ENCODE measurements around the gene CARTPT.

Gene CARTPT

DNA sequence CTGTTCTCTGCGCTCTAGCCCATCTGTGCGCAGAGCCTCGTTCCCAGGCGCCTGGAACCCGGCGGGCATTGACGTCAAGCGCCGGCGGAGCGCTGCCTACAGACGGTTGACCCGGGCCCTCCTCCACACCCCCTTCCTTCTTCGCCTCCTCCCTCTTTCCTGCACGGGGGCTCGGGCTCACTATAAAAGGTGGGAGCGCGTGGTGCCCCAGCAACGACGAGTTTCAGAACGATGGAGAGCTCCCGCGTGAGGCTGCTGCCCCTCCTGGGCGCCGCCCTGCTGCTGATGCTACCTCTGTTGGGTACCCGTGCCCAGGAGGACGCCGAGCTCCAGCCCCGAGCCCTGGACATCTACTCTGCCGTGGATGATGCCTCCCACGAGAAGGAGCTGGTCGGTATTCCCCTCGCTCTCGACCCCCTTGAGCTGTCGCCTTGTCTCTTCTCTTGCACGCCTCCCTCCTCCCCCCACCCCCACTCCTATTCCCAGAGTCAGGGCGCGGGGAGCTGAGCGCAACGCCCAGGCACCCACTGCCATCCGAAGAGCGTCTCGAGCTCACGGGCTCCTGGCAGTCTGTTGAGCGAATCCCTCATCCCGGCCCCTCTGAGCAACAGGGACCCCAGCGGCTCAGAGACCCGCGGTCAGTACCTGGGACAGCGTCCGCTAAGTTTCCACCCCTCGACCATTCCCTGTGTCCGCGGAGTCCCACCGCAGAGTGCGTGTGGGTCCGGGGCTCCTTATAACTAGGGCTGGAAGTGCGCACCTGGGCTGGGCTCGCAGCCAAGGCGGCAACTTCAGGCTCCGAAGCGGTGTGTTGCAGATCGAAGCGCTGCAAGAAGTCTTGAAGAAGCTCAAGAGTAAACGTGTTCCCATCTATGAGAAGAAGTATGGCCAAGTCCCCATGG is at the start of gene CARTPT:
TSS of gene CARTPT (plus strand) at position 213 of the 902 bp plus-strand sequence. CDS start at position 232, 19 bp downstream.
- DNase-seq, result no peak

- DNase-seq, result no peak
These were observed 41.1 kb upstream of the CARTPT start for GRCh38 chr5:71677977-71678376.

DNA sequence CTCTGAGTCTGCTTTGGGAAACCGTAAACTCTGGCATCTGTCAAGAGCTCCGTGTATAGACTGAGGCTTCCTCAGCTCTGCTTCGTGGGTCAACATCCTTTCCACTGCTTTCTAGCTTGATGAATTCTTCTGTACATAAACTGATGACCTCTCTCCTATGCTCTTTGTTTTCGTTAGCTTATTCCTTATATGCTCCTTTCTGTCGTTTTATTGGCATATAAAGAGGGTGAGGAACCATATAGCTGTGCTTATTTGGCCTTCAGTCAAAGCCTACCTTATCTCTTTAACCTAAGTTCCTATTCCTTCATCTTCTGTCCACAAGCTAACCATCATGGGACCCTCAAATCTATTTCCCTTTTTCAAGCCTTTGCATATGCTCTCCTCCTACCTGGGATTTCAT is 39.4 kb upstream of the CARTPT start:
- DNase-seq, result no peak

DNA sequence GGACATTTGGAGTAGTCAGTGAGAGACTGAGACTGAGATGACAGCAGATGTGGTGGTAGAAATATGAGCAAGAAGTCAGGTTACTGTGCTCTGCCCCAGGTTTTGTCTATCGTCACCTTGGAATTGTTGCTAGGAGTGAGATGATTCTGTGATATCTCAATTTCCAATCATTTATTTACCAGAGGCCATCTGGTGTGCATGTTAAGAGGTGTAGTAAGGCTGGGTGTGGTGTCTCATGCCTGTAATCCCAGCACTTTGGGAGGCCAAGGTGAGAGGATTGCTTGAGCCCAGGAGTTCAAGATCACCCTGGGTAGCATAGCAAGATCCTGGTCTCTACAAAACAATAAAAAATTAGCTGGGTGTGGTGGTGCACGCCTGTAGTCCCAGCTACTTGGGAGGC is 38.6 kb upstream of the CARTPT start:
- DNase-seq, result no peak

GRCh38 chr5:71681296-71681695 is 37.8 kb upstream of the CARTPT start:
- no peak for DNase-seq

- no peak for DNase-seq
These were observed 34.8 kb upstream of the CARTPT start for GRCh38 chr5:71684309-71684708.

GRCh38 chr5:71693828-71694427 is 25.1 kb upstream of the CARTPT start:
- DNase-seq, result no peak

DNA sequence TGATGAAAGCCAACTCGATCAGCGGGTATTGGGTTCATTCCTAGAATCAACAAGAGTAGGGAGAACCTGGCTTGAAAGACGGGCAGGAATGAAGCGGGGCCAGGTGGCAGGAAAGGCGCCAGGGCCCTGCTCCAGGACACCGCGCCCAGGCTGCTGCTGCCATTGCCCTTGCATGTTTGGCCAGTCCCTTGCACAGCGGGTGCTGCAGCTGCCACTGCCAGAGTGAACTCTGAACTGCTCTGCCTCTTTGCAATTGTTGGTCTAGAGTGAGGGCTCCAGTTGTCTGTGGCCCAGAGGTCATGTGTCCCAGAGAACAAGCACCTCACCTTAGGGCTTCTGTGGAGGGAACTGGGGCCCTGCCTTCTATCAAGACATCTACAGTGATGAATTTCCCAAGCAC is 24.0 kb upstream of the CARTPT start:
- no peak for DNase-seq

GRCh38 chr5:71695595-71695994 is 23.5 kb upstream of the CARTPT start:
- no peak for DNase-seq

GRCh38 chr5:71697967-71698366 is 21.1 kb upstream of the CARTPT start:
- DNase-seq, result no peak

GRCh38 chr5:71699233-71699632 is 19.8 kb upstream of the CARTPT start:
- DNase-seq, result no peak

DNA sequence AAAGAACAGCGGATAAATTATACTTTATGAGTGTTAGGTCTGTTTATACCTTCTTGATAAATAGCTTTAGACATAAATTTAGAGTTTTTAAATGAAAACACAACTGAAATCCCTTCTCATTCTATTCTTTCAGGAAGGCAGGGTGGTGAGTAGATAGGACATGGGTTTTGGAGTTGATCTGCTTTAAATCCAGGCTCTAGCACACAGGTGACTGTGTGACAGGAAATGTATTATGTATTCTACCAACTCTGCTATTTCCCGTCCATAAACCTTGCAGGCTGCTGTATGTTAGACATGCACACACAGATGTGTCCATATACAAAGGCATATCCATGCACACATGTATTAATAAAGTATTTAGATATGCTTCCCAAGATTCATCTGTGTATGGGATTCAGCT is 19.3 kb upstream of the CARTPT start:
- no peak for DNase-seq

- DNase-seq, result no peak
These were observed 18.3 kb upstream of the CARTPT start for GRCh38 chr5:71700803-71701202.

GRCh38 chr5:71701407-71701806 is 17.7 kb upstream of the CARTPT start:
- DNase-seq, result no peak

DNA sequence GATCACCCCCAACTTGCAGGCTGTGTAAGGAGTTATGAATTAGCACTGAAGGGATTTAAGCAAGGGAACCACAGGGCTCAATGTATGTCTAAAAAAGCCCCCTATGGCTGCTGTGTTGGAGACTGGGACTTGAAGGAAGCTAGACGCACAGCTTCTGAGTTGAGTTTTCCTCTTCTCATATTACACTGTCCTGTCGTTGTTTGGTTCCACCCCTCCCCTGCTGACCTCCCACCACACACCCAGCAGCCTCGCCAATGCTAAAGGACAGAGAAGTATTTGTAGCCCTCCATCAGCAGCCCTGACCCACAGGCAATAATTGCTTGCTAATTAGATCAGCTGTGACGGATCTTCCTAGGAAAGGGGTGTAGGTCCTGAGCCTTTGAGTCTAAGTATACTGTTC is 15.1 kb upstream of the CARTPT start:
- DNase-seq, result no peak

- DNase-seq, result no peak
These were observed 13.7 kb upstream of the CARTPT start for GRCh38 chr5:71705421-71705820.

DNA sequence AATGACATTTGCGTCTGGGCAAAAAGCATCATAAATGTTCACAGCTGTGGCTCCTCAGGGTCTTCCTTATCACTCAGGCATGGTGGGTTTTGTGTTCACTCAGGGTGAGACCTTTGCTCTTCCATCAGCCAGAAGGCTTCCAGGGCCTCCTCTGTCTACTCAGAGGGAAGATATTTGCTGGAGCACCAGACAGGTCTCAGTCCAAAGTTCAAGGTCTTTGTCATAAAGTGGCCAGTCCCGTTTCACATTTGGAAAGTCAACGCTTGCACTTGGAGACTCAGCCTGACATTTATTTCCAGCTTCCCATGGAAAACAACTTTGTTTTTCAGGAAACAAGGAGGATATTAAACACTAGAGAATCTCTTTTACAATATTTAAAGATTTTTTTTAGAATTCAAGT is 12.2 kb upstream of the CARTPT start:
- DNase-seq, result no peak

DNA sequence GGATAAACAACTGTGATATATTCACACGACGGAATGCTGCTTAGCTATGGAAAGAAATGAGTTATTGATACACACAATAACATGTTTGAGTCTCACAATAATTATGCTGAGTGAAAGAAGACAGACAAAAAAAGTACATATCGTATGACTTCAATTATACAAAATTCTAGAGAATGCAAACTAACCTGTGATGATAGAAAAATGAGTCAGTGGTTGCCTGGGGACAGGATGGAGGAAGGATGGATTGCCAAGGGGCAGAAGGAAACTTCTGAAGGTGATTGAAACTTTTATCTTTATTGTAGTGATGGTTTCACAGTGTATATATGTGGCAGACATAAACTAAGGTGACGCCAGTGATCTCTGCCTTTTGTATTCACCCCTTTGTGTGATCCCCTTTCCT is 7.5 kb upstream of the CARTPT start:
- DNase-seq, result no peak

GRCh38 chr5:71714911-71715310 is 4.2 kb upstream of the CARTPT start:
- no peak for DNase-seq

GRCh38 chr5:71727978-71728377 is 8.9 kb downstream of the CARTPT start:
- no peak for DNase-seq

DNA sequence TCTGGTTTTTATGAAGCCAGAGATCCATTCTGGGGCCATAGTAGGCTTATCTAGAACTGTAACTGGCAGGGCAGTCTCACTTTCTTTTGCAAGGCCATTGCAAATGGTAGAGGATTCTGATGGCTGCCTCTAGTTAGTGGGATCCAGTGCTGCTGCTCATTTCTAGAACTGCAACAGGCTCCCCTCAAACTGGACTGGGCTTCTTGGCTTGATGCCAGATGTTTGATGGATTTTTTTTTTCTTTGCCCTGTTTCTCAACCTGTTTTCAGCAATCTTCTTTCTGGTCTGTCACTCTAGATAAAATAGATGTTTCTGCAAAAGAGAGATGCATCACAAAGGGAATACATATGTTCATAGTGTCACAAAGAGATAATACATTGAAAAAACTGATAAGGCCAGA is 11.9 kb downstream of the CARTPT start:
- DNase-seq, result no peak

GRCh38 chr5:71732011-71732410 is 12.9 kb downstream of the CARTPT start:
- DNase-seq, result no peak

- no peak for DNase-seq
These were observed 15.1 kb downstream of the CARTPT start for GRCh38 chr5:71734141-71734540.

- no peak for DNase-seq
These were observed 19.0 kb downstream of the CARTPT start for GRCh38 chr5:71737931-71738539.
